Prostate gland (tissue), 2 donors: ENCODE data around the gene B4GAT1.

Experiments used
- CTCF ChIP-seq, 4 experiments: fragments of 200-600 bp in 2 of 4; fragments of 450-650 bp in 2 of 4; sonication (generic) in 2 of 4; IDR thresholded peaks; 1 replicate in 3 of 4; 2 replicates in 1 of 4; pipeline ENCODE4 v1.5.1; 2016 to 2019; ENCODE audit warnings: antibody characterized with exemption in 4 of 4, mild to moderate bottlenecking in 2 of 4, moderate library complexity in 2 of 4
- POLR2A ChIP-seq: fragments of 450-650 bp; IDR thresholded peaks from one replicate; pipeline ENCODE4 v1.6.1; 2016; ENCODE audit warnings: antibody characterized with exemption, mild to moderate bottlenecking
- POLR2AphosphoS5 ChIP-seq: sonication (generic); formaldehyde crosslinking; IDR thresholded peaks from one replicate; pipeline ENCODE4 v1.6.1; 2017; ENCODE audit warnings: antibody characterized with exemption

GRCh38 chr11:66323684-66324083 is 23.7 kb downstream of the B4GAT1 start:
- no peak for TF ChIP-seq CTCF (IDR thresholded peaks at IDR 0.05)
- no peak for TF ChIP-seq POLR2A
- no peak for TF ChIP-seq POLR2AphosphoS5
